Breast epithelium (tissue), 3 donors: ENCODE measurements around the gene CIAO3.

Source experiments
- POLR2A ChIP-seq: fragments of 450-650 bp; IDR thresholded peaks from one replicate; pipeline ENCODE4 v1.6.1; 2016; ENCODE audit warnings: antibody characterized with exemption, mild to moderate bottlenecking, moderate library complexity
- TF ChIP-seq, protein P1 (sequence below), 3 donors: fragments of 450-650 bp; IDR thresholded peaks; one replicate each; pipeline ENCODE4 v1.5.1; 2016 to 2017; ENCODE audit warnings: antibody characterized with exemption in 3 of 3, mild to moderate bottlenecking in 3 of 3, moderate library complexity in 3 of 3

DNA sequence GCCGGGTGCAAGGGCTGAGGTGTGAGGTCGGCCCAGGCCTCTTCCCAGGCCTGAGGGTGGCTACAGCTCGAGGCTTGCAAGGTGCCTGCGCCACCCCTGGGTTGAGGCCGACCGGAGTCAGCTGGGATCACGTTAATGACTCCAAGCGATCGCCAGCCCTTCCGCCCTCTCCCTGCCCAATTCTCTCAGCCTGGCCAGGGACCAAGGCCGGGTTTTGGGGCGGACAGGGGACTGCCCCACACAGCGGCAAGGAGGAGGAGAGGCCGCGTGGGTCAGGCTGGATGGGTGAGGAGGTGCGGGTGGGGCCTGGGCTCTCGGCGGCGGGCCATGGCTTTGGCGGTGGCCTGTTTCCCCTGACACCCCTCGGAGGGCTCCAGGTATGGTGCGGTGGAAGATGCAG lies 47.4 kb downstream of the CIAO3 start:
- TF ChIP-seq, protein P1, sequence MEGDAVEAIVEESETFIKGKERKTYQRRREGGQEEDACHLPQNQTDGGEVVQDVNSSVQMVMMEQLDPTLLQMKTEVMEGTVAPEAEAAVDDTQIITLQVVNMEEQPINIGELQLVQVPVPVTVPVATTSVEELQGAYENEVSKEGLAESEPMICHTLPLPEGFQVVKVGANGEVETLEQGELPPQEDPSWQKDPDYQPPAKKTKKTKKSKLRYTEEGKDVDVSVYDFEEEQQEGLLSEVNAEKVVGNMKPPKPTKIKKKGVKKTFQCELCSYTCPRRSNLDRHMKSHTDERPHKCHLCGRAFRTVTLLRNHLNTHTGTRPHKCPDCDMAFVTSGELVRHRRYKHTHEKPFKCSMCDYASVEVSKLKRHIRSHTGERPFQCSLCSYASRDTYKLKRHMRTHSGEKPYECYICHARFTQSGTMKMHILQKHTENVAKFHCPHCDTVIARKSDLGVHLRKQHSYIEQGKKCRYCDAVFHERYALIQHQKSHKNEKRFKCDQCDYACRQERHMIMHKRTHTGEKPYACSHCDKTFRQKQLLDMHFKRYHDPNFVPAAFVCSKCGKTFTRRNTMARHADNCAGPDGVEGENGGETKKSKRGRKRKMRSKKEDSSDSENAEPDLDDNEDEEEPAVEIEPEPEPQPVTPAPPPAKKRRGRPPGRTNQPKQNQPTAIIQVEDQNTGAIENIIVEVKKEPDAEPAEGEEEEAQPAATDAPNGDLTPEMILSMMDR (IDR thresholded peaks at IDR 0.05), result no peak
- no peak for TF ChIP-seq POLR2A
